HepG2 (cell line): Measurements from ENCODE around the gene RAB17. TPM values are rescaled to one million over a fixed set of nuclear protein-coding genes. Genes with fewer than 3 reads are reported as not detected.

ENCODE experiments used
- ARID2 ChIP-seq: sonication (generic); formaldehyde crosslinking; IDR thresholded peaks from 2 replicates; pipeline ENCODE4 v1.8.1; 2022; ENCODE audit warnings: mild to moderate bottlenecking, missing genetic modification reagents, borderline replicate concordance
- ARID5B ChIP-seq: IDR thresholded peaks from 2 replicates; pipeline ENCODE4 v1.4.0; 2020; ENCODE audit warnings: mild to moderate bottlenecking, missing genetic modification reagents
- FOXO4 ChIP-seq: sonication (generic); formaldehyde crosslinking; conservative IDR thresholded peaks from 2 replicates; pipeline ENCODE4 v1.8.1; 2023; ENCODE audit warnings: missing genetic modification reagents
- NFRKB ChIP-seq: fragments of 450-650 bp; IDR thresholded peaks from 2 replicates; pipeline ENCODE4 v1.6.1; 2017
- NR2F6 ChIP-seq, 2 experiments: IDR thresholded peaks; 2 replicates each; pipeline ENCODE4 v1.6.1; 2016; ENCODE audit warnings: antibody characterized with exemption in 1 of 2, mild to moderate bottlenecking in 1 of 2
- SRF ChIP-seq: IDR thresholded peaks from 2 replicates; pipeline ENCODE4 v1.6.1; 2011; ENCODE audit warnings: mild to moderate bottlenecking, low read depth, low read length, moderate library complexity
- SUZ12 ChIP-seq: fragments of 150-350 bp; IDR thresholded peaks from 2 replicates; pipeline ENCODE4 v1.6.1; 2014; ENCODE audit warnings: low read depth, low read length
- TEAD2 ChIP-seq: sonication (generic); formaldehyde crosslinking; IDR thresholded peaks from 2 replicates; pipeline ENCODE4 v1.9.0; 2021; ENCODE audit warnings: missing genetic modification reagents
- TEAD3 ChIP-seq: optimal IDR thresholded peaks from 2 replicates; pipeline ENCODE3; 2016; ENCODE audit warnings: borderline replicate concordance
- YEATS4 ChIP-seq: sonication (generic); formaldehyde crosslinking; IDR thresholded peaks from 2 replicates; pipeline ENCODE4 v1.4.0; 2020; ENCODE audit warnings: missing genetic modification reagents, borderline replicate concordance
- ZBED4 ChIP-seq: sonication (generic); formaldehyde crosslinking; IDR thresholded peaks from 2 replicates; pipeline ENCODE4 v1.4.0; 2020; ENCODE audit warnings: missing genetic modification reagents, borderline replicate concordance
- ZNF224 ChIP-seq: sonication (generic); formaldehyde crosslinking; IDR thresholded peaks from 2 replicates; pipeline ENCODE4 v1.5.0; 2020; ENCODE audit warnings: mild to moderate bottlenecking, missing genetic modification reagents
- ZNF350 ChIP-seq: sonication (generic); formaldehyde crosslinking; IDR thresholded peaks from 2 replicates; pipeline ENCODE4 v1.4.0; 2020; ENCODE audit warnings: mild to moderate bottlenecking, low read depth, missing genetic modification reagents, borderline replicate concordance
- ZNF570 ChIP-seq: sonication (generic); formaldehyde crosslinking; IDR thresholded peaks from 2 replicates; pipeline ENCODE4 v1.4.0; 2020; ENCODE audit warnings: mild to moderate bottlenecking, missing genetic modification reagents, borderline replicate concordance
- ZNF607 ChIP-seq: sonication (generic); formaldehyde crosslinking; IDR thresholded peaks from 2 replicates; pipeline ENCODE4 v1.5.1; 2020; ENCODE audit warnings: missing genetic modification reagents, mild to moderate bottlenecking, borderline replicate concordance
- ZSCAN31 ChIP-seq: sonication (generic); formaldehyde crosslinking; IDR thresholded peaks from 2 replicates; pipeline ENCODE4 v1.5.0; 2020; ENCODE audit warnings: low read depth, mild to moderate bottlenecking, missing genetic modification reagents
- polyA plus RNA-seq, 8 experiments: library from polyadenylated mRNA; depleted of rRNA in 3 of 8; stranded (reverse) in 7 of 8; unstranded in 1 of 8; fragments of >200 nt; fragmentation: Illumina TruSeq in 4 of 8; extraction: Trizol in 4 of 8; gene quantifications; 2 replicates each; pipeline versions ENCODE4 v1.2.1 to v1.2.3, GENCODE V29; 2011 to 2016; ENCODE audit warnings: low read depth in 4 of 8, missing spikeins in 1 of 8, mixed read lengths in 1 of 8; ENCODE audit not compliant: insufficient read depth in 1 of 8
- total RNA-seq, 5 experiments: library from RNA; depleted of rRNA; stranded (reverse); fragments of >200 nt; fragmentation: Illumina TruSeq; extraction: Trizol; gene quantifications; 2 replicates each; pipeline ENCODE4 v1.2.3, GENCODE V29; 2016; ENCODE audit warnings: low read depth in 1 of 5
- TF ChIP-seq, protein P1 (sequence below): sonication (generic); formaldehyde crosslinking; IDR thresholded peaks from 2 replicates; pipeline ENCODE4 v1.8.0; 2022; ENCODE audit warnings: missing genetic modification reagents, mild to moderate bottlenecking, borderline replicate concordance
- TF ChIP-seq, protein P2 (sequence below): sonication (generic); formaldehyde crosslinking; IDR thresholded peaks from 2 replicates; pipeline ENCODE4 v1.4.0; 2020; ENCODE audit warnings: missing genetic modification reagents

Gene RAB17
- total and polyA plus RNA-seq, 2 of the 13 experiments (the other 11 are each of a cell fraction or from before 2014, with no cell fraction given) = 68.0 to 124 TPM

- no peak for TF ChIP-seq FOXO4 (CRISPR knock-in tag)
- no peak for TF ChIP-seq ZNF224 (CRISPR knock-in tag)
- TF ChIP-seq ZBED4 (CRISPR knock-in tag) = no peak
- no peak for TF ChIP-seq NFRKB
- TF ChIP-seq TEAD3 (CRISPR knock-in tag) = peak; percentile 85
- TF ChIP-seq TEAD2 (CRISPR knock-in tag) = no peak
- TF ChIP-seq ZNF570 (CRISPR knock-in tag) = no peak
- peak; percentile 83 for TF ChIP-seq ARID5B (CRISPR knock-in tag)
- no peak for TF ChIP-seq YEATS4 (CRISPR knock-in tag)
- no peak for TF ChIP-seq NR2F6 (IDR thresholded peaks at IDR 0.05)
- peak; percentile 33; the same call in 1 of the 2 replicates for TF ChIP-seq NR2F6 (CRISPR knock-in tag; IDR thresholded peaks at IDR 0.05)
- TF ChIP-seq ZSCAN31 (CRISPR knock-in tag) = no peak
- TF ChIP-seq, protein P1, sequence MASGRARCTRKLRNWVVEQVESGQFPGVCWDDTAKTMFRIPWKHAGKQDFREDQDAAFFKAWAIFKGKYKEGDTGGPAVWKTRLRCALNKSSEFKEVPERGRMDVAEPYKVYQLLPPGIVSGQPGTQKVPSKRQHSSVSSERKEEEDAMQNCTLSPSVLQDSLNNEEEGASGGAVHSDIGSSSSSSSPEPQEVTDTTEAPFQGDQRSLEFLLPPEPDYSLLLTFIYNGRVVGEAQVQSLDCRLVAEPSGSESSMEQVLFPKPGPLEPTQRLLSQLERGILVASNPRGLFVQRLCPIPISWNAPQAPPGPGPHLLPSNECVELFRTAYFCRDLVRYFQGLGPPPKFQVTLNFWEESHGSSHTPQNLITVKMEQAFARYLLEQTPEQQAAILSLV (CRISPR knock-in tag) = no peak
- TF ChIP-seq ZNF607 (CRISPR knock-in tag) = no peak
- TF ChIP-seq, protein P2, sequence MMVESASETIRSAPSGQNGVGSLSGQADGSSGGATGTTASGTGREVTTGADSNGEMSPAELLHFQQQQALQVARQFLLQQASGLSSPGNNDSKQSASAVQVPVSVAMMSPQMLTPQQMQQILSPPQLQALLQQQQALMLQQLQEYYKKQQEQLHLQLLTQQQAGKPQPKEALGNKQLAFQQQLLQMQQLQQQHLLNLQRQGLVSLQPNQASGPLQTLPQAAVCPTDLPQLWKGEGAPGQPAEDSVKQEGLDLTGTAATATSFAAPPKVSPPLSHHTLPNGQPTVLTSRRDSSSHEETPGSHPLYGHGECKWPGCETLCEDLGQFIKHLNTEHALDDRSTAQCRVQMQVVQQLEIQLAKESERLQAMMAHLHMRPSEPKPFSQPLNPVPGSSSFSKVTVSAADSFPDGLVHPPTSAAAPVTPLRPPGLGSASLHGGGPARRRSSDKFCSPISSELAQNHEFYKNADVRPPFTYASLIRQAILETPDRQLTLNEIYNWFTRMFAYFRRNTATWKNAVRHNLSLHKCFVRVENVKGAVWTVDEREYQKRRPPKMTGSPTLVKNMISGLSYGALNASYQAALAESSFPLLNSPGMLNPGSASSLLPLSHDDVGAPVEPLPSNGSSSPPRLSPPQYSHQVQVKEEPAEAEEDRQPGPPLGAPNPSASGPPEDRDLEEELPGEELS = peak; percentile 71
- no peak for TF ChIP-seq SUZ12
- TF ChIP-seq ARID2 (CRISPR knock-in tag) = peak; percentile 80; the same call in 1 of the 2 replicates
- no peak for TF ChIP-seq SRF
- no peak for TF ChIP-seq ZNF350
These were observed 4.0 kb upstream of the RAB17 start (continued) for GRCh38 chr2:237594514-237594871.
